Measurements from ENCODE around the gene TMEM14C.
A peak's percentile ranks its signal among the peaks of the same experiment; 100 is the strongest.

Gene TMEM14C

DNA sequence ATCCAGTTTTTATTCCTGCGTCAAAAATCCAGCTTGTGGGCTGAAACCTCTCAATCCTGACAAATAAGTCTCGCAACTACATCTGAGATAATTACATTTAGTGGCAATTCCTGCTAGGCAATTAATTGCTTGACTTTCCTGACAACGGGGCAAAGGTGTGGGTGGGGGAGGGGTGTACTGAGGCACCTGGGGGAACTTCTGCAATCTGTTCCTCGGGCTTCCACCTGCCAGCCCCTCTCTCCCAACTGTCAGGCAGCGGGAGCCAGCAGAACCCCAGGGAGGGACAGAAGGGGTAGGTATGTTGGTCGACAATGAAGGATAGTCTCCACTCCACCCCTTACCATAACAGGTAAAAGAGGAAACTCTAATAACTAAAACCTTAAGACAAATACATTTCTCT is 35.3 kb upstream of the TMEM14C start:
- no peaks in the 10 kb centered on the region for H3K79me2 ChIP-seq (ENCODE audit: insufficient read depth, low read depth)
- H4K20me1 ChIP-seq (ENCODE audit: insufficient read depth), result no peaks in the 10 kb centered on the region
- no peak overlapping the region for H3K9ac ChIP-seq
- TF ChIP-seq, protein P1, sequence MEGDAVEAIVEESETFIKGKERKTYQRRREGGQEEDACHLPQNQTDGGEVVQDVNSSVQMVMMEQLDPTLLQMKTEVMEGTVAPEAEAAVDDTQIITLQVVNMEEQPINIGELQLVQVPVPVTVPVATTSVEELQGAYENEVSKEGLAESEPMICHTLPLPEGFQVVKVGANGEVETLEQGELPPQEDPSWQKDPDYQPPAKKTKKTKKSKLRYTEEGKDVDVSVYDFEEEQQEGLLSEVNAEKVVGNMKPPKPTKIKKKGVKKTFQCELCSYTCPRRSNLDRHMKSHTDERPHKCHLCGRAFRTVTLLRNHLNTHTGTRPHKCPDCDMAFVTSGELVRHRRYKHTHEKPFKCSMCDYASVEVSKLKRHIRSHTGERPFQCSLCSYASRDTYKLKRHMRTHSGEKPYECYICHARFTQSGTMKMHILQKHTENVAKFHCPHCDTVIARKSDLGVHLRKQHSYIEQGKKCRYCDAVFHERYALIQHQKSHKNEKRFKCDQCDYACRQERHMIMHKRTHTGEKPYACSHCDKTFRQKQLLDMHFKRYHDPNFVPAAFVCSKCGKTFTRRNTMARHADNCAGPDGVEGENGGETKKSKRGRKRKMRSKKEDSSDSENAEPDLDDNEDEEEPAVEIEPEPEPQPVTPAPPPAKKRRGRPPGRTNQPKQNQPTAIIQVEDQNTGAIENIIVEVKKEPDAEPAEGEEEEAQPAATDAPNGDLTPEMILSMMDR (conservative IDR thresholded peaks at IDR 0.05; ENCODE audit: low read depth, low read length), result no peak
- no peak overlapping the region for H3K27ac ChIP-seq
- no peak overlapping the region for H2AFZ ChIP-seq (ENCODE audit: low read depth)
- no peaks in the 10 kb centered on the region for H3K36me3 ChIP-seq (ENCODE audit: insufficient read depth)
- no peak overlapping the region for H3K4me3 ChIP-seq (IDR thresholded peaks at IDR 0.05; ENCODE audit: insufficient read depth, low read depth, low read length)
- H3K27me3 ChIP-seq (ENCODE audit: insufficient read depth, low read depth), result no peaks in the 10 kb centered on the region
- H3K4me2 ChIP-seq, result no peak overlapping the region
- no peaks in the 10 kb centered on the region for H3K4me1 ChIP-seq (ENCODE audit: low read depth, poor library complexity, severe bottlenecking)

GRCh38 chr6:10690651-10691445 is 32.0 kb upstream of the TMEM14C start:
- Histone ChIP-seq H3K27me3 (ENCODE audit: insufficient read depth, low read depth) (no peaks in the 10 kb centered on the region), H3K79me2 (ENCODE audit: insufficient read depth, low read depth) (peaks cover 18% of the 10 kb centered on the region), H3K36me3 (ENCODE audit: insufficient read depth) (no peaks in the 10 kb centered on the region), H4K20me1 (ENCODE audit: insufficient read depth) (no peaks in the 10 kb centered on the region), H3K4me3 (IDR thresholded peaks at IDR 0.05; ENCODE audit: insufficient read depth, low read depth, low read length) (no peak overlapping the region), H3K9ac (no peak overlapping the region), H2AFZ (ENCODE audit: low read depth) (no peak overlapping the region), H3K4me2 (no peak overlapping the region), H3K4me1 (ENCODE audit: low read depth, poor library complexity, severe bottlenecking) (peaks cover 7% of the 10 kb centered on the region), H3K27ac (no peak overlapping the region)
- TF ChIP-seq, protein P1 (conservative IDR thresholded peaks at IDR 0.05; ENCODE audit: low read depth, low read length), result no peak

DNA sequence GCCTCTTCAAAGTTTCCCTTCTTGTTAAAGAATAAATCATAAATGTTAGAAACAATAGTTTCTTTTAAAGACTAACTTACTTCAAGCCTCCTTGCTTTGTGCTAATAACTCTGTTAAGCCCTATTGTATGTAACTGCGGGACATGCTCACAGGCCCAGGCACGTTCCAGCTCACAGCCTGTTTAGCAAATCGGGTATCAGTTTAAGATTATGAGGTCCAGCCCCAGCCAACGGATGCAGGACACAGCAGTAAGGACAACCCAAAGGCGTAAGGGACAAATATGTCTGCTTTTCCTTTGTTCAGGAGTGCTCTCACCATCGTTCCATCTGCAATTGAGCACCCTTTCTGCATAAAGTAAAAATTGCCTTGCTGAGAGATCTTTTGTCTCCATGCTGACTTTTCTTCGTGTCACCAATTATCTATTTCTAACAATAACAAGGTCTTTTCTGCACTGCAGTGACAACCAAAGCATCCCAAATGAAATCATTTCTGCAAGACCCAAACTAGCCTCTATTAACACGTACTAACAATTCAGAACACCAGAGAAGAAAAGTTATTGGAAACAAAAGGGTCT is 29.8 kb upstream of the TMEM14C start:
- TF ChIP-seq, protein P1 (conservative IDR thresholded peaks at IDR 0.05; ENCODE audit: low read depth, low read length), result no peak
- Histone ChIP-seq H3K27ac (no peak overlapping the region), H3K79me2 (ENCODE audit: insufficient read depth, low read depth) (peaks cover 39% of the 10 kb centered on the region), H3K4me2 (peak overlapping the region; percentile 84), H2AFZ (ENCODE audit: low read depth) (no peak overlapping the region), H3K4me3 (IDR thresholded peaks at IDR 0.05; ENCODE audit: insufficient read depth, low read depth, low read length) (no peak overlapping the region), H3K36me3 (ENCODE audit: insufficient read depth) (0 out of 2 replicates have a peak, but pooled peaks cover 3% of the 10 kb centered on the region), H3K27me3 (ENCODE audit: insufficient read depth, low read depth) (no peaks in the 10 kb centered on the region), H3K9ac (no peak overlapping the region), H4K20me1 (ENCODE audit: insufficient read depth) (no peaks in the 10 kb centered on the region), H3K4me1 (ENCODE audit: low read depth, poor library complexity, severe bottlenecking) (peaks cover 24% of the 10 kb centered on the region)

DNA sequence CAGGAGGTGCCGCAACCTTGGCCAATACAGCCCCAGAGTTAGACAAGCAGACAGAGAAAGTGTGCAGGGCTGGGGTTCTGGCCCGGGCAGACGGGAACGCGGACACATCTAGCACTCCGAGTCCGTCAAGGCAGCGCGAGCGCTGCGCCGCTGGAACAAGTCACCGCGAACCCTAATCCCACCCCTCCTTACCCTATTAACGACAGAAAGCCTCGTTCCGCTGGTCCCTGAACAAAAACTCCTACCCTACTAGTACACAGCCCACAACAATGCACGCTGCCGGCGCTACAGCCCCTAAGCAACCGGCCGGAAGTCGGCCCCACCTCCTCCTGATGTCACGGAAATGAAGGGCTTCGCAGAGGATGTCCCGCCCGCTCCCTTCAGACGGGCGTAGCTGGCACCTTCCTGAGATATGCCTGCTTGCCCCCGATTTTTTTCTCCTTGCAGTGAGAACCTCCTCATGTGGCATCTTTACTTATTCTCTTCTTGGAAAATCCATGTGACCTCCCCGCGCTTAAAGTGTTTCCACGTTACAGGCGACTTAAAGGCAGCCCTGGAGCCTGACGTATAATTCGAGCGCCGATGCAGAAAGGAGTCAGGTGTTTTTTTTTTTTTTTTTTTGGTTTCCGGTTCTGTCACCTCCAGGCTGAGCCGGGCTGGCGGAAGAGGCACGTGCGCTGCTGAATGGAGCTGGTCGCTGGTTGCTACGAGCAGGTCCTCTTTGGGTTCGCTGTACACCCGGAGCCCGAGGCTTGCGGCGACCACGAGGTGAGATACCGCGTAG is 28.4 kb upstream of the TMEM14C start, which contains the start of the genes C6orf52 and PAK1IP1:
TSS of gene C6orf52 (minus strand) at position 315 of the 784 bp plus-strand sequence. CDS start 7,066 bp downstream, outside the sequence.
TSS of gene PAK1IP1 (plus strand) at position 671 of the 784 bp plus-strand sequence. CDS start at position 685, 14 bp downstream.
- H3K27me3 ChIP-seq (ENCODE audit: insufficient read depth, low read depth), result no peaks in the 10 kb centered on the region
- peak within 1 kb of the TSS; percentile 79 for H2AFZ ChIP-seq (ENCODE audit: low read depth)
- peak within 1 kb of the TSS; percentile 89 for H3K27ac ChIP-seq
- peaks cover 3% of the 10 kb centered on the region; the same call in 1 of the 2 replicates for H3K36me3 ChIP-seq (ENCODE audit: insufficient read depth)
- peaks cover 46% of the 10 kb centered on the region for H3K79me2 ChIP-seq (ENCODE audit: insufficient read depth, low read depth)
- H4K20me1 ChIP-seq (ENCODE audit: insufficient read depth), result no peaks in the 10 kb centered on the region
- H3K4me2 ChIP-seq, result peak within 1 kb of the TSS; percentile 88
- peaks cover 24% of the 10 kb centered on the region for H3K4me1 ChIP-seq (ENCODE audit: low read depth, poor library complexity, severe bottlenecking)
- TF ChIP-seq, protein P1 (conservative IDR thresholded peaks at IDR 0.05; ENCODE audit: low read depth, low read length), result no peak
- H3K4me3 ChIP-seq (IDR thresholded peaks at IDR 0.05; ENCODE audit: insufficient read depth, low read depth, low read length), result peak within 1 kb of the TSS; percentile 24
- peak within 1 kb of the TSS; percentile 89 for H3K9ac ChIP-seq
